ENCODE measurements around the gene GCLC.
"Not testable (repeated sequence)": the region's sequence is repeated elsewhere in the genome, so short reads cannot be mapped to it uniquely, and the experiment has no call there.

Gene GCLC

DNA sequence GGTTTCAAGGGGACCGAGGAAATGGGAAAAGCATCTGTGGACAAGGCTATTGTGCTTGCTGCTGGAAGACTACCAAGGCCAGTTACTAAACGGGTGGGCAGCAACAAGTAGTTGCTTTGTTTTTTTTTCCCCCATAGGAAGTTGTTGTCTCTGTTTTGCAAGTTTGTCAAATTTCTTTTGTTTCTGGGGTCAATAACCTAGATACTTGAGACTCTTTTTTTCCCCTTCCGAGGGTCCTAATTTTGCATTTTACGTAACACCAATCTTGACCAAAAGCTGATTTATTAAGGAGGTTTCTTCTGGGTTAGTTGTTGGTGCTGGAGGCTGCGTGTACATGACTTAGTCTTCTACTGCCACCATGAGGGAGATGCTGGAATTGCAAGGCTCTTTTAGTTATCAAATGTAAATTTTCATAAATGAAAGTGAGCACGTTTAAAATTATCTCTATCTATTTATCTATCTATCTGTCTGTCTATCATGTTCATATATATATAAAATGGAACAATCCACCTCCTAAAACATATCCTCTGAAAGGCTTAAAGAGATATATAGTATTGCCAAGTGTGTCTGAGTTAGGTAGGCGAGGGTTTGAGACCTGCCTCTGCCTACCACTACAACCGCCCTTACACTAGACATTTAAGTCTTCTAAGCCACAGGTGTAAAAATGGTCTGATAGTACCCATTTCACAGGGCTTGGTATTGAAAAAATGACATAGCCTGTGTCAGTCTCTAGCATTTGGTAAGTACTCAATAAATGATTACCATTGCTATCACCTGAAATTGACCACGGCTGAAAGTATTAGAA, 60.2 kb downstream of the GCLC start:
- no peaks in the 10 kb centered on the region for H3K36me3 ChIP-seq (ENCODE audit: insufficient read depth, low read length)
- peak overlapping the region; percentile 12 for H3K4me2 ChIP-seq (ENCODE audit: low read length)
- H3K27me3 ChIP-seq (ENCODE audit: control insufficient read depth, insufficient read depth, low read length) = peaks cover 31% of the 10 kb centered on the region
- no peak overlapping the region for H3K9ac ChIP-seq (ENCODE audit: low read depth, low read length)
- no peaks in the 10 kb centered on the region for H3K4me1 ChIP-seq (ENCODE audit: control insufficient read depth, insufficient read depth, low read length)
- H3K9me3 ChIP-seq (replicated peaks; ENCODE audit: low read length) = no peaks in the 10 kb centered on the region
- no peak overlapping the region for H3K4me3 ChIP-seq (ENCODE audit: low read length)

DNA sequence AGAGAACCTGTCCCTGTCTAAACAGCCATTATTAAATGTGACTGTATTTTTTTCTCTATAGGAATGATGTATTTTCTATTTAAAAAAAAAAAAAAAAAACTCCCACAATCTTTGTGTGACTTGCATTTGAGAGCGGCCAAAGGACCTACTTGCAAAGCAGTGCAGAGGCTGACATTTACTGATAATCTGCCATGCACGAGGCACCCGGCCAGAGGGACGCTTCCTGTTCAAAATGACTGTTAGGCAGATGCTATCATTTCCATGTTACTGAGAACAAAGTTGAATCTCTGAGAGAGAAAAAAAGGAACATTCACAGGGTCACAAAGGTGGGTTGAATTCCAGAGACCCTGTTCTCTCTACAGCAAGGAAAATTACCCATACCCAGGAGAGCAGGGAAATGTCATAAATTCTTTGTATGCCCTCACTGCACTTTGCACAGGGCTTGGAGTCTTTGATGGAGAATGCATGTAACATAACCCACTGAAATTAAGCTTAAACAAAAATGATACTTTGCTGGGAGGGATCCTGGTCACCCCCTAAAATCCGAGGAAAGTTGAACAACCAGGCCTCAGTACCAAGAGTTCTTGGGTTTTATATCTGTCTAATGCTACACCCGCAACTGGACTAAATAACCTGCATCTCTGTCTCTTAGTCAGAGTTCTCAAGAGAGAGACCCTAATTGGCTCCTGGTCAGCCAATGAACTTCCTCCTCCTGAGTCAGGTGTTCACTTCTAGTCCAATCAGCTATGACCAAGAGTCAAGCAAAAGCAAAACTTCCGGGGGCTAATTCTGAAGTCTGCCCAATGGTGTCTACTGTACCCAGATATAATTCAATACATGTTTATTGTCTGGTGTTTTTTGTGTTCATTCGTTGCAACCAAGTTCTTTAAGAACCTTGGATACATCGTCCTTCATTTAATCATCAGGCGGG, 61.2 kb downstream of the GCLC start:
- Histone ChIP-seq H3K36me3 (ENCODE audit: insufficient read depth, low read length) (no peaks in the 10 kb centered on the region), H3K4me1 (ENCODE audit: control insufficient read depth, insufficient read depth, low read length) (no peaks in the 10 kb centered on the region), H3K4me3 (ENCODE audit: low read length) (no peak overlapping the region), H3K9ac (ENCODE audit: low read depth, low read length) (no peak overlapping the region), H3K4me2 (ENCODE audit: low read length) (no peak overlapping the region), H3K27me3 (ENCODE audit: control insufficient read depth, insufficient read depth, low read length) (peaks cover 31% of the 10 kb centered on the region), H3K9me3 (replicated peaks; ENCODE audit: low read length) (no peaks in the 10 kb centered on the region)

GRCh38 chr6:53481323-53481722, 63.6 kb downstream of the GCLC start:
- no peak overlapping the region for H3K4me3 ChIP-seq (ENCODE audit: low read length)
- no peak overlapping the region for H3K9ac ChIP-seq (ENCODE audit: low read depth, low read length)

GRCh38 chr6:53480774-53481173, 64.1 kb downstream of the GCLC start:
- not testable (repeated sequence) for H3K9ac ChIP-seq (ENCODE audit: low read depth, low read length); H3K4me3 ChIP-seq (ENCODE audit: low read length); H3K9me3 ChIP-seq (replicated peaks; ENCODE audit: low read length); H3K36me3 ChIP-seq (ENCODE audit: insufficient read depth, low read length); H3K4me2 ChIP-seq (ENCODE audit: low read length); H3K4me1 ChIP-seq (ENCODE audit: control insufficient read depth, insufficient read depth, low read length)
- H3K27me3 ChIP-seq (ENCODE audit: control insufficient read depth, insufficient read depth, low read length) = peaks cover 17% of the 10 kb centered on the region

More at GRCh38 chr6:53481323-53481722, 63.6 kb downstream of the GCLC start:
- H3K4me1 ChIP-seq (ENCODE audit: control insufficient read depth, insufficient read depth, low read length) = no peaks in the 10 kb centered on the region
- H3K27me3 ChIP-seq (ENCODE audit: control insufficient read depth, insufficient read depth, low read length) = peaks cover 23% of the 10 kb centered on the region
- no peaks in the 10 kb centered on the region for H3K9me3 ChIP-seq (replicated peaks; ENCODE audit: low read length)
- H3K4me2 ChIP-seq (ENCODE audit: low read length) = no peak overlapping the region
- H3K36me3 ChIP-seq (ENCODE audit: insufficient read depth, low read length) = no peaks in the 10 kb centered on the region

DNA sequence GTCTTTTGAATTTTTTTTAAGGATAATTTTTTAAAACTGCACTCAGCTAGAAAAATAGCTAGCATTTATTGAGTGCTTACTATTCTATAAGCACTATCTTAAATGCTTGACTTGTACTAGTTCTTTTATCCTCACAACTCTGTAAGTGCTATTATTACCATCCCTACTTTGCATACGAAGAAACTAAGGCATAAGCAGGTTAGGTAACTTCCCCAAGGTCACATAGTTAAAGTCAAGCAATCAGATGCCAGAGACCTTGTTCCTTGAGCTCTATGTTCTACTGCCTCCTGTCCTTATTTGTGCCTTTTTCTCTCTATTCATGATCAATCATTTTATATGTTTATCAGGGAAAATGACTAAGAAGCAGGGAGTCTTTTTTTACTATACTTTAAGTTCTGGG, 65.0 kb downstream of the GCLC start:
- Histone ChIP-seq H3K27me3 (ENCODE audit: control insufficient read depth, insufficient read depth, low read length) (peaks cover 9% of the 10 kb centered on the region), H3K4me1 (ENCODE audit: control insufficient read depth, insufficient read depth, low read length) (no peaks in the 10 kb centered on the region), H3K36me3 (ENCODE audit: insufficient read depth, low read length) (no peaks in the 10 kb centered on the region), H3K9me3 (replicated peaks; ENCODE audit: low read length) (no peaks in the 10 kb centered on the region), H3K4me2 (ENCODE audit: low read length) (no peak overlapping the region), H3K9ac (ENCODE audit: low read depth, low read length) (no peak overlapping the region), H3K4me3 (ENCODE audit: low read length) (no peak overlapping the region)

- Histone ChIP-seq H3K9ac (ENCODE audit: low read depth, low read length) (no peak overlapping the region), H3K36me3 (ENCODE audit: insufficient read depth, low read length) (no peaks in the 10 kb centered on the region), H3K9me3 (replicated peaks; ENCODE audit: low read length) (no peaks in the 10 kb centered on the region), H3K27me3 (ENCODE audit: control insufficient read depth, insufficient read depth, low read length) (peaks cover 9% of the 10 kb centered on the region), H3K4me2 (ENCODE audit: low read length) (no peak overlapping the region), H3K4me1 (ENCODE audit: control insufficient read depth, insufficient read depth, low read length) (no peaks in the 10 kb centered on the region), H3K4me3 (ENCODE audit: low read length) (no peak overlapping the region)
Measured at GRCh38 chr6:53476964-53477363, 67.9 kb downstream of the GCLC start.

GRCh38 chr6:53474010-53474409, 70.9 kb downstream of the GCLC start:
- Histone ChIP-seq H3K4me3 (ENCODE audit: low read length) (no peak overlapping the region), H3K4me2 (ENCODE audit: low read length) (no peak overlapping the region), H3K9me3 (replicated peaks; ENCODE audit: low read length) (no peaks in the 10 kb centered on the region), H3K9ac (ENCODE audit: low read depth, low read length) (no peak overlapping the region), H3K27me3 (ENCODE audit: control insufficient read depth, insufficient read depth, low read length) (peaks cover 9% of the 10 kb centered on the region), H3K4me1 (ENCODE audit: control insufficient read depth, insufficient read depth, low read length) (no peaks in the 10 kb centered on the region), H3K36me3 (ENCODE audit: insufficient read depth, low read length) (no peaks in the 10 kb centered on the region)

DNA sequence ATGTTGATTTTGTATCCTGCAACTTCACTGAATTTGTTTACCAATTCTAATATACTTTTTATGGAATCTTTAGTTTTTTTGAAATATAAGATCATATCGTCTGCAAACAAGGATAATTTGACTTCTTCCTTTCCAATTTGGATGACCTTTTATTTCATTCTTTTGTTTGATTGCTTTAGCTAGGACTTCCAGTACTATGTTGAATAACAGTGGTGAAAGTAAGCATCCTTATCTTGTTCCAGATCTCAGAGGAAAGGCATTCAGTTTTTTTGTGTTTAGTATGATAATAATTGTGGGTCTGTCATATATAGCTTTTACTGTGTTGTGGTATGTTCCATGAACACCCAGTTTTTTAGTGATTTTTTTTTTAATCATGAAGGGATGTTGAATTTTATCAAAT, 75.7 kb downstream of the GCLC start:
- Histone ChIP-seq H3K27me3 (ENCODE audit: control insufficient read depth, insufficient read depth, low read length) (peaks cover 11% of the 10 kb centered on the region), H3K4me3 (ENCODE audit: low read length) (no peak overlapping the region), H3K4me2 (ENCODE audit: low read length) (no peak overlapping the region), H3K4me1 (ENCODE audit: control insufficient read depth, insufficient read depth, low read length) (no peaks in the 10 kb centered on the region), H3K9ac (ENCODE audit: low read depth, low read length) (no peak overlapping the region), H3K36me3 (ENCODE audit: insufficient read depth, low read length) (no peaks in the 10 kb centered on the region), H3K9me3 (replicated peaks; ENCODE audit: low read length) (no peaks in the 10 kb centered on the region)

DNA sequence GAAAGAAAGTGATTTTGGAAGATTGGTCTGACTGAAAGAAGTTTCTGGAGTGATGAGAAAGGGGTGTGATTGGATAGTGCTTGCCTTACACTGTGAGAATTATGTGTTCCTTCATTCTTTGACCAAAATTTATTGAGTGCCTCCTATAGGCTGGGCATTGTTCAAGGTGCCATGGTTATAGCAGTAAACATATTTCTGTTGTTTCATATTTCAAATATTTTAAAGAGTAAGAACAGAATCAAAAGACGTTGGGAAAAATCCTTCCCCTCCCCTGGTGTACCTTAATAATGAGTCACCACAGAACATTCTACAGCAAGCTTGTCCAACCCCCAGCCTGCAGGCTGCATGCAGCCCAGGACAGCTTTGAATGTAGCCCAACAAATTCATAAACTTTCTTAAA, 78.6 kb downstream of the GCLC start:
- H3K4me2 ChIP-seq (ENCODE audit: low read length) = no peak overlapping the region
- H3K27me3 ChIP-seq (ENCODE audit: control insufficient read depth, insufficient read depth, low read length) = peaks cover 12% of the 10 kb centered on the region
- no peaks in the 10 kb centered on the region for H3K36me3 ChIP-seq (ENCODE audit: insufficient read depth, low read length)
- H3K4me3 ChIP-seq (ENCODE audit: low read length) = no peak overlapping the region
- H3K9ac ChIP-seq (ENCODE audit: low read depth, low read length) = no peak overlapping the region
- H3K9me3 ChIP-seq (replicated peaks; ENCODE audit: low read length) = no peaks in the 10 kb centered on the region
- no peaks in the 10 kb centered on the region for H3K4me1 ChIP-seq (ENCODE audit: control insufficient read depth, insufficient read depth, low read length)

GRCh38 chr6:53465732-53466131, 79.2 kb downstream of the GCLC start:
- no peak overlapping the region for H3K4me3 ChIP-seq (ENCODE audit: low read length)
- no peaks in the 10 kb centered on the region for H3K36me3 ChIP-seq (ENCODE audit: insufficient read depth, low read length)
- H3K27me3 ChIP-seq (ENCODE audit: control insufficient read depth, insufficient read depth, low read length) = peaks cover 12% of the 10 kb centered on the region

DNA sequence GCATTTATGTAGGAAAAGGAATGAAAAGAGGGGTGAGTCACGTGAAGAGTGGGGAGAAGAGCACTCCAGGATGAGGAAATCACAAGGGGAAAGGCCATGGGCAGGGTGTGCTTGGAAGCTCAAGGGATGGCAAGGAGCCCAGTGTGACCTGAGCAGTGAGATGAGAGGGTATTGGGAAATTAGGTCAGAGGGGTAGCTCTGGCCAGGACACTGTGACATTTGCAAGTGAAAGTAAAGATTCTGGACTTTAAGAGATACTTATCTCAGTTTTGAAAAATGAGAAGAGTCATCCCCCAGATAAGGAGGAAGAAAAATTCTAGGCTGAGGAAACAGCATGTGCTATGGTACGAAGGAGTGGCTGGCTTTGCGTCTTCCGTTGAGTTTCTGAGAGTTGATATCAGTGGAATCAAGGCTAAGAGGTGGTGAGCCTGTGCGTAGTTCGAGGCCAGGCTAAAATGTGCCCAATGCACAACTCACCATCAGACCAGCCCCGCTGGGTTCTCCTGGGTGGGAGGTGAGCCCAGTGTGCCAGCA, 79.9 kb downstream of the GCLC start:
- peaks cover 7% of the 10 kb centered on the region for H3K27me3 ChIP-seq (ENCODE audit: control insufficient read depth, insufficient read depth, low read length)
- H3K9ac ChIP-seq (ENCODE audit: low read depth, low read length) = no peak overlapping the region
- H3K9me3 ChIP-seq (replicated peaks; ENCODE audit: low read length) = no peaks in the 10 kb centered on the region
- H3K4me3 ChIP-seq (ENCODE audit: low read length) = no peak overlapping the region
- H3K36me3 ChIP-seq (ENCODE audit: insufficient read depth, low read length) = no peaks in the 10 kb centered on the region
- H3K4me1 ChIP-seq (ENCODE audit: control insufficient read depth, insufficient read depth, low read length) = no peaks in the 10 kb centered on the region
- H3K4me2 ChIP-seq (ENCODE audit: low read length) = no peak overlapping the region

More at GRCh38 chr6:53465732-53466131, 79.2 kb downstream of the GCLC start:
- no peak overlapping the region for H3K4me2 ChIP-seq (ENCODE audit: low read length)
- H3K9me3 ChIP-seq (replicated peaks; ENCODE audit: low read length) = no peaks in the 10 kb centered on the region
- H3K9ac ChIP-seq (ENCODE audit: low read depth, low read length) = no peak overlapping the region
- H3K4me1 ChIP-seq (ENCODE audit: control insufficient read depth, insufficient read depth, low read length) = no peaks in the 10 kb centered on the region

All from skeletal muscle satellite cell (primary cell).